ENCODE results near the gene NADK.
A peak's percentile ranks its signal among the peaks of the same experiment; 100 is the strongest.

NADK gene, protein sequence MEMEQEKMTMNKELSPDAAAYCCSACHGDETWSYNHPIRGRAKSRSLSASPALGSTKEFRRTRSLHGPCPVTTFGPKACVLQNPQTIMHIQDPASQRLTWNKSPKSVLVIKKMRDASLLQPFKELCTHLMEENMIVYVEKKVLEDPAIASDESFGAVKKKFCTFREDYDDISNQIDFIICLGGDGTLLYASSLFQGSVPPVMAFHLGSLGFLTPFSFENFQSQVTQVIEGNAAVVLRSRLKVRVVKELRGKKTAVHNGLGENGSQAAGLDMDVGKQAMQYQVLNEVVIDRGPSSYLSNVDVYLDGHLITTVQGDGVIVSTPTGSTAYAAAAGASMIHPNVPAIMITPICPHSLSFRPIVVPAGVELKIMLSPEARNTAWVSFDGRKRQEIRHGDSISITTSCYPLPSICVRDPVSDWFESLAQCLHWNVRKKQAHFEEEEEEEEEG

DNA sequence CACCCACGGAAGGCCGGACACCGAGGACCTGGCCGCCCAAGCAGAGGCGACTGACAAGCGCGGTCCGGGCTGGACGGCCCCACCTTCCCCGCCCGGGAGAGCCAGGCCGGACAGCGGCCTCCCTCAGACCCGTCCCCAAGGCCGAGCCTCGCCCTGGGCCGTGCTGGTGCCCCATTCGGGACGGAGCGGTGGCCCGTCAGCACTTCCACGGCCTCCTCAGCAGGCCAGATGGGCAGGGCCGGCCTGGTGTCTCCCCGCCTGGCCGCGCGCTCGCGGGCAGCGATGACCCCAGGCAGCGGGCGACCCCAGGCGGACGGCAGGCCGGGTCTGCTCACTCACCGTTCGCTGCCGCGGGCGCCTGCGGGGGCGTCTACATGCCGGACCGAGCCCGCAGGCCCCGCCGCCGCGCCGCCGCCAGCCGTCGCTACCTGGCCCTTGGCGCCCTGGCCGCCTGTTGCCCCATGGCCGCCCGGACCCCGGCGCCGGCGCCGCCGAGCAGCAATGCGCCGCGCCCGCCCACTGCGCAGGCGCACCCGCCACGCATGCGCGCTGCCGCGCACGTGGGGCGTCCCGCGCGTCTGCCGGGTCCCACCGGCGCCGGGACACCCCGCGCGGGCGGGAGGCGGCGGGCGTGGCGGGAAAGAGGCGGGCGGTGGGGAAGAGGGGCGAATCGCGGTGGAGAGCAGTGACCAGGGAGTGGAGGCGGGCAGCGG, at the start of gene NADK:
Gene NADK, minus strand, starts transcription at position 521 of the 713 bp plus-strand sequence. CDS start 13,064 bp downstream, outside the sequence.
- peak; percentile 53 for DNase-seq

DNA sequence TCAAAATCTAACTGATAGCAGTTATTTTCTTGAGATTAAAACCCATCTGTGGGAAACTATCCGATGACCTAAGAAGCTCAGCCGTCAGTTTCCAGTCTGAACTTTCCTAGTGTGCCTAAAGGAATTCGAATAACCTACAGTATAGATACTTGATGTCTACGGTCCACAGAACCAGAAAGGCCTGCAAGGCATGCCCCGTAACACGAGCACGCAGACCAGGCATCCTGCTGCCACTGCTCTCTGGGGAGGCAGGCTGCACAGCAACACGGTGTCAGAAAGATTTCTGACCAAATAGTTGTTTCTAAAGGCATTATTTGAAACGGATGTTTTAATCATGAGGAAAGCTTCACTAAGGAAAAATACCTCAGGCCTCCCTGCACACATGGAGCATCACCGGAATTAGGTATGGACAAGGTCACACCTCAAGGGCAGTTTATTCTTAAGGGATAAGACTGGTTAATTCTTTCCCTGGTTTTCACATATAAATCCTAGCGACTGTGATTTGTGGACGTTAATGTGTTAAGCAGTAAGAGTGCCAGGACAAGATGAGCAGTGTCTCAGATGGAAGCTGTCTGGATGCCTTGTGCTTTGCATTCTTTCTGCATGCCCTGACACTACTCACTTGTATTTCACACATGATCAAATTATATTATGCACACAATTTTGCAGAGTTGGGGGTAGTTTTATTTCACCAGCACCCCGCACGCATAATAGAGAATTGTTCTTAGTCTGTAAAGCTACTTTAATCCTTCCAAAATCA, 49.0 kb upstream of the NADK start:
- DNase-seq, result no peak

DNA sequence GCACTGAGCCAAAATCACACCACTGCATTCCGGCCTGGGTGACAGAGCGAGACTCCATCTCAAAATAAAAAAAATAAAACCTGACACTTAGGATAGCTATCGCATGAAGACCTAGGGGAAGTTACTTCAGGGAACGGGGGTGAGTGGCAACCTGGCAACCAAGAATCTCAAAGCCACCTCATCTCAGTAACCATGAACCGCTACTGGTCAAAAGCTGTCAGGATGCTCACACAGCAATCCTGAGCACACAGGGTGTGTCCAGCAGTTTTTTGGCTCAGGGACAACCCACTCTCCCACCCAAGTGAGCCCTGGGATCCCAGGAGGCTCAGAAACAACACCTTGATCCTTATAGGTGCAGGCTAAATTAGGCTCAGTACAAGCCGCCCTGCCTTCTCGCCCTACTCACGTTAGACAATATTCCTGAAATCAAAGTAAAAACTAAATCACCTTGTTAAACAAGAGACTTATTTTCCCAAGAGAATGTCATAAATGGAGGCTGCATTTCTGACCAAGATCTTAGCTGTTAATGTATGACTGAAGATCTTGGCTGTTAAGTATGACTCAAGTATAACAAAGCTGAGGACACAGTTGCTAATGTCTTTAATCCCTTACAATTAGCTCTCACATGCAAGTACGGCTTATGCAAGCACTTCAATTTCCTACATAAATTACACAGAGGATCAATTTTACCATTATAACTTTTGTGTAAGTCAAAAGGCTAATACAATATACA, 48.3 kb upstream of the NADK start:
- DNase-seq, result no peak

DNA sequence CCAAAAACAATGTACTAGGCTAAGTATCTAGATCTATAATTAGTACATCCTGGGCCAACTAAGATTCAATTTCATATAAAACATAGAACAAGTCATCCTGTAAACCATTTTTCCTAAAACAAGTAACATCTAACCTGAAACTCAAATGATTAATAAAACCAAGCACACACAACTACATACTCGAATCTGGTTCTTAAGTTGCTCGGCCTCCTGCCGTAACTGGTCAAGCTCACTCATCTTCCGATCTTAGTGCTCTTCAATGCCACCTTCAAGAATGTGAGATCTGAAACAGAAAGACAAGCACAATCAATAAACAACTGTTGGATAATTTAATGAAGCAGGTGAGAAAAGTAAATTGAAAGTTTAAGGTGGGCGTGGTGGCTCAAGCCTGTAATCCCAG, 46.9 kb upstream of the NADK start:
- no peak for DNase-seq

DNA sequence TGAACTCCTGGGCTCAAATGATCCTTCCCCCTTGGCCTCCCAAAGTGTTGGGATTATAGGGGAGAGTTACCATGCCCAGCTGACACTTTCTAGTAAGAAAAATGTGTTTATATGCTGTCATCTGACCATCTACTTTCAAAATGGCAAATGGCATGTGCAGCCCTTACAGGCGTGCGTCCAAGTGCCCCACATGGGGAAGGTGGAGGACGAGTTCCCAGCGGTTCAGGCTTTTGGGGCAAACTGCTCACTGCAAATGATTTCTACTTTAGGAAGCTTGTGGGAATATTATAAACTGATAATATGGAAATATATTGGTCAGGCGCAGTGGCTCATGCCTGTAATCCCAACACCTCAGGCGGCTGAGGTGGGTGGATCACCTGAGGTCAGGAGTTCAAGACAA, 41.5 kb upstream of the NADK start:
- no peak for DNase-seq

DNA sequence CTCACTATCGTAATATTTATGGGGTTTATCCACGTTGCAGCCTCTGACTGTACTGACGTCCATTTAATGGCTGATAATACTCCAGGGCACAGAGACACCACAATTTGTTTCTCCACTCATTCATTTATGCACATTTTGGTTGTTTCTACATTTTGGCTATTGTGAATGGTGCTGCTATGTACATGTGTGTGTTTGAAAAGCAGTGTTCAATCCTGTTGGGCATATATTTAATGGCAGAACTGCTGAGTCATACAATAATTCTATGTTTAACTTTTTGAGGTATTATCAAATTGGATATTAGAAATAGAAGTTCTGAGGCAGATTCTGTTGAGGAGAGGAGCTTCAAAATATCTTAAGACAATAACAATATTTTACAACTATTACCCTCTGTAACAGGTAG, 39.0 kb upstream of the NADK start:
- DNase-seq, result no peak

DNA sequence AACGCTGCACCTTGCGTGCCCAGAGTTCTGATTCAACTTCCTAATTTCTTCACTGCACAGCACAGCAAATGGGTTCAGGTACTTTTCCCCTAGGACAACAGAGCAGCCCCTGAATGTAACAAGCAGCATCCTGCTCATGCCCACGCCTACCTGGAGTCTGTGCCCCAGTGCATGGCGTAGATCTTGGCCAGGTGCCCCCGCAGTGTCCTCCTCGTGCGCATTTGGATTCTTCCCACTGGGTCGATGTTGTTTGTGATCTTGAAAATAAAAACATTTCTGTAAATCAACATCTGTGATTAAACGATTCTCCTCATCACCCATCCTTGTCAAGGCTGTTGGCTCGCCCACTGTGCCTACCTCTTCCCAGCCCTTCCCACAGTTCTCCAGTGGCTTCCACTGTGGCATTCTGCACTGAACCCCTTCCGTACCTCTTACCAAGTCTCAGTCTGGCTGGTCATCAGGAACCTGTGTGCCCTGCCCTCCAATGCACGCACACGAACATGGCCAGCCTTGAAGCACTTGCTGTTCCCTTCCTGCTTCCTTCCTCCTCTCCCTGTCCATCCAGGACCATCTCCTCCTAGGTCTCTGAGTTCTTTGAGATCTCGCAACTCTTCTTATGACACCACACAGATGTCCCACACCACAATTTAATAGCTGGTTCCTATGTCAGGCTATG, 37.5 kb upstream of the NADK start:
- no peak for DNase-seq

DNA sequence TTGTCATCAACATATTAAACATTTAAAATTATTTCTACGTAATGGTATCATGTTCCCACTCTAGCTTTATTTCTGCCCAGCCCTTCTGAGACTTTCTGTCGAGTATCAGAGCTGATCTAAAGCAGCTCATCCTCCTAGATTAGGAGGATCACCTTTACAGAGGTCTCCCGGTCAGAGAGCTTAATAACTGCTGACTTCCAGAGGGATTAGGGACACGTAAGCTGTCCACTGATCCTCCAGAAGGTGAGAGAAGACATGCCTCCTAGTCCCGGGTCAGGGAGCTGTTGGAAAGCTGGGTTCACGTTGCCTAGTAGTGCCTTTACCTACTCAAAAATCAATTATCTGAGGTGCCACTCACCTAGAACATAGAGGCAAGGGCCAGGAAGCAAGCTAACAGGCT, 31.2 kb upstream of the NADK start:
- DNase-seq, result no peak

DNA sequence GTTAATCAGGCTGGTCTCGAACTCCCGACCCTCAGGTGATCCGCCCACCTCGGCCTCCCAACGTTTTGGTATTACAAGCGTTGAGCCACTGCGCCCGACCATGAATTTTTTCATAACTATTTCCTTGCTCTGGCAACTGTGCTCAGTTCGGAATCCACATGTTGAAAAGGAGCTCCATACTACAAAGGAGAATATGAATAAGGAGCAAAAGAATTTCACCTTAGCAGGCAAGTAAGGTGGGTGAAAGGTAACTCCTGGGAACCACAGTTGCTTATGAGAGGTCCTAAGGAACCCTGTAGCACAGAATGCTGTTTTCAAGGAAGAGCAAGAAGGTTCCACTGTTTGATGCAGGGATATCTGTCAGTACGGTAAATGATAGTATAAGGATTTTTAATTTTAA, 29.9 kb upstream of the NADK start:
- DNase-seq, result no peak

DNA sequence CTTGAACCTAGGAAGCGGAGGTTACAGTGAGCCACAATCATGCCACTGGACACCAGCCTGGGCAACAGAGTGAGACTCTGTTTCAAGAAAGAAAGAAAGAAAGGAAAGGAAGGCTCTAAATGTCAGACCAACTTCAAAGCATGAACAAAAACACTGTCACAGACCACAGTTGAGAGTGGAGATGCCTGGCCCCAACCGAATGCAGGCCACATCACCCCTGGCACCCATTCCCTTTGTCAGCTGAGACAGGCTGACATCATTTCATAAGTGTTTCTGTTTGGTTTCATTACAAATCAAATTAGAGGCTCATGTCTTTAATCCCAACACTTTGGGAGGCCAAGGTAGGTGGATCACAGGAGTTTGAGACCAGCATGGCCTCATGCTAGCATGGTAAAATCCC, 28.6 kb upstream of the NADK start:
- DNase-seq, result no peak

DNA sequence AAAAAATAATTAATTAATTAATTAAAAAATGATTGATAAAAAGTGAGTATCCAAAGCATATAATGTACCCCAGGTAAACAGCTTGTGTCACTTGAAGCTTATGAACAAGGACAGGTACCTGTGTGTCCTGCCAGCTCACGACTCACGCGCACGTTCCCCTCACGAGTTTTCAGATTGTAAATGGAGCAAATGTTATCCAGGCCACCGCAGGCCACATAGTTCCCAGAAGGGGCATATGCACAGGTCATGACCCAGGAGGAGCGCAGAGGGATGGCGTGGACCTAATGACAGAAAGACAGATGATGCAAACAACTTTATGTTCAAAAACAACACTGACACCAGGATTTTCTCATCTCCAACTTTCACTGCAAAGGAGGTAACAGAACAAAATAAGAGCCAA, 26.0 kb upstream of the NADK start:
- no peak for DNase-seq

DNA sequence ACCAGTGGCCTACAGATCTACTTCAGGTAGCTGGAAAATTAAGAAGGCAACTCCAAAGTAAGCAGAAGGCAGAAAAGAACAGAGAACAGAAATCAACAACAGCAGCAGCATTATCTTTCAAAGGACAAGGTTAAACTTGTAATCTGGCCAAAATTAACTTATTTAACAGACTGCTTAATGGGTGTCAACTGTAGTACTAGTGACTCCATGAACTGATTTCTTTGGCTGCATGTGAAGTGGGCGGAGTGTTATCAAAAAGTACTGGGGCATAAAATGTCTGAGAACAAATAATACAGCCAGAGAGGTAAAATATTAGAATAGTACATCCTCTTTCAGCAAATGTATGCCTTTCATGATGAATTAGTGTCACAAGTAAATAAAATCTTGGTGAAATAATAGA, 24.6 kb upstream of the NADK start:
- no peak for DNase-seq

DNA sequence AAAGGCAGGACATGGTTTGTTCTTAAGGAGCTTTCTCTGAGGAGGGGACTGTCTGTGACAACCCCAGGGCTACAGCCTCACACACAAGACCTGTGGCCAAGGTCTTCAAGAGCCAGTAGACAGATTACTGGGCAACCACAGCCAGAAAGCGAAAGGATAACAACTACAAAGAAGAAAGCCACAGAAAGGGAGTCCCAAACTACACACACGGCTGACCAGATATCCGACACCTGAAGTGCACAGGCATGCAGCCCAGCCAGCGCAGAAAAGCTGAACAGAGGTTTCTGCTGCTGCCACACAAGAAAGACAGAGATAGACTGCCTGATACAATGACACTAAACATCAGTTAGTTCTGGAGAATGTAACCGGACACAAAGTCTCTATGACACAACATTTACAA, 21.4 kb upstream of the NADK start:
- no peak for DNase-seq

DNA sequence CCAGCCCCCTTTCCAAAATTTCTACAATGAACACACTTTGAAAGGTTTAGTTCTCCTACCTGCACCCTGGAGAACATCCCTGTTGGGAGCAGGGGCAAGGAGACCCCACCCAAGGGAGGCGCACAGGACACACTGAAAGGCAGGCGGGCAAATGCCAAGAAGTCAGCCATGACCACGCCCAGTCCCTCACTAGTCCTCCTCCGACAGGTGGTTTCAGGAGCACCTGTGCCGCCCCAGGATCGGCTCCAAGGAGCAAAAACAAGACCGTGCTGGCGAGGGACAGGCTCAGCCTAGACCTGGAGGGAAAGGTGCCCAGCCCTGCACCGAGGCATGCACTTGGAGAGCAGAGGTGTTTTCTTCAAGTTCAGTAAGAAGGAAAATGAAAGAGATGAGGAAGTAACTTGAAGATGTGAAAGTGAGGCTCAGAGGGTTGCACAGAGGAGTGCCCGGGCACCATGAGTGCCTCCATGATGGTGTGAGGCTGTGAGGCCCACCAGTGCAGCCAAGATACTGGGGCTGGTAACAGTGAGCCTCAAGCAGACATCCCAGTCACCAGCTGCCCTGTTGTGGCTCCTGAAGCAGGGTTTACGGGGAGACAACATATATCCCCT, 19.6 kb upstream of the NADK start:
- no peak for DNase-seq

DNA sequence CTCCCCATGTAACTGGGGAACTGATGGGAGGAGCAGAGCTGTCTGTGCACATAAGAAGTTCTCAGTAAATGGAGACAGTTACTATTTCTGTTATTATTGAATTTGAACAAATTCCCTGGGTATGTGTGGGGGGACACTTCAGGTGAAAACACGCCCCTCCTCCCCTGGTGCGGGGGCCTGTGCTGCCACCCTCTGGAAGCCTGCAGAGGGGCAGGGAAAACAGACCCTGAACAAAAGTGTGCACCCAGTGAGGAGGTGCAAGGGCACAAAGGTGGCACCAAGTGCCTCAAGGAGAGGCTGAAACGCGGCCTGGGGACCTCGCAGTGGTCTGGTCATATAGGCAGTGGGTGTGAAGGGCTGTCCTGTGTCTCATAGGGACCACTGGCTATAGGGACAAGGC, 18.2 kb upstream of the NADK start:
- no peak for DNase-seq

DNA sequence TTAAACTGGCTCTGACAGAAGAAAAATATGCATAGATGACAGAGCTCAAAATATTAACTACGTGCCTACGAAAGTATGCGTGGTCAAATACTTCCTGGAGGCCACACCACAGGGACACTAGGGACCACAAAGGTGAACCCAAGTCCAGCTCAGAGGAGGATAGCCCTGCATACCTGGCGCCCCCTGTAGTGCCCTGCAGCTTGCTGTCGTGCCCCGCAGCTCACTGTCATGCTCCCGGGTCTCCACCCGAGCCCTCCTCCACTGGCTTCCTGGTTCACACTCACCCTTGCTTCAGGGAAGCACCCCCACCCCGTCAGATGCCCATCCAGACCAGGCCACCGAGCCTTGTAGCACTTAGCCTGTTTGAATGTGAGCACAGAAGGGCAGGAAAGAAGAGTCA, 16.7 kb upstream of the NADK start:
- DNase-seq, result no peak

DNA sequence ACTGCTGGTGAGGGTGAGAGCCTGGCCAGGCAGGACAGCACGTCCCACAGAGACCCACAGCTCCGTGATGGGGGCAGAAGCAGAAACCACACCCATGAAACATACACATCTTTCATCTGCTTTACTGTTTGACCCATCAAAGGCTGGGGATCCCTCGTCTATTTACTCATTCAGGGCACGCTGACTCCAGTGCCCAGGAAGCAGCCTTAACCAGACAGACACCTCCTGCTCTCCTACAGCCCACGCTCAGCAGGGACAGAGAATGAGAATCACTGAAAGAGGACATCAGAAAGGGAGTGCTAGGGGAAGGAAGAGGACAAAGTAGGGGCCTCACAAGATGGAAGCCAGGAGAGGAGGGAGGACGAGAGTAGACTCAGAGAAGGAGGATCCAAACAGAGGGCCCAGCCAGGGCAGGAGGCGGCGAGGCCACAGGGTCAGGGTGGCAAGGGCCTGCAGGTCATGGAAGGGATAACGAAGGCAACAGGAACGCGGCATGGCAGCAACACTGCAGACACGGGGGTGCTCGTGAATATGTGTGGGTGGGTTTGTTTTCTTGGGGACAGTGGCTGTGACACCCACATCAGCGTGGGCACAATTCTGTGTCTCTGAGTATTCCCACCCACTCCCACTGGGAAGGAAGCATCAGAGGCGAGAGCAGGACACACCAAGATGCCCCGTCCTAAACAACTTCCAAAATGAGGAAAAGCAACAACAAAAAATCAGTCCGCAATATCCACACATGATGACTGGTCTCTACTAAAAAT, 15.4 kb upstream of the NADK start:
- no peak for DNase-seq

DNA sequence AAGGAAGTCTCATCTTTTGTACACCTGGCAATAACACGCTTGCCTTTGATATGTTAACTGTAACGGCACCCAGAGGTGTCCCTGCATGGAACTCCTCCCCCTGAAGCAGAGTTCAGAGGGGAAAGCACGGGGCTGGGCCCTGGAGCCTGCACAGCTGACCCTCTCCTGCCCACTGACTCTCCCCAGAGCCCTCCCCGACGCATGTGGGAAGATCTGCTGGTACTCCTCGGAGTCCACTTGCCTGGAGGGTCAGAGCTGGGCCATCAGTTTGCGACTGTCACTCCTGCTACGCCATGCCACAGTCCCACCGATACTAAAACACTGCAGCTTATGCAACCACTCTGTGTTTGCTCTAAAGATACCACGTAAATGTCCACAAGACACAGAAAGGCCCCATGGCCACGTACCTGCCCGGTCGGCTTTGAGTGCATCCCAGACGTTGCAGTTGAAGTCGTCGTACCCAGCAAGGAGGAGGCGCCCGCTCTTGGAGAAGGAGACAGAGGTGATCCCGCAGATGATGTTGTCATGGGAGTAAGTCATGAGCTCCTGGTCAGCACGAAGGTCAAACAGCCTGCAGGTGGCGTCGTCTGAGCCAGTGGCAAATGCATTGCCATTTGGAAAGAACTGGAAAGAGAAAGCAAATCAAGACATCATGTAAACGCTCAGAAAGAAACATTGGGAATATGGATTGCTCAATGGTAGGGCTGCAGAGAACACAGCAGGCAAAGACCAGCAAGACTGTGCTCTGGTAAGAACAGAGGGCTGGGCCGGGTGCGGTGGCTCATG, 10.6 kb upstream of the NADK start:
- no peak for DNase-seq

DNA sequence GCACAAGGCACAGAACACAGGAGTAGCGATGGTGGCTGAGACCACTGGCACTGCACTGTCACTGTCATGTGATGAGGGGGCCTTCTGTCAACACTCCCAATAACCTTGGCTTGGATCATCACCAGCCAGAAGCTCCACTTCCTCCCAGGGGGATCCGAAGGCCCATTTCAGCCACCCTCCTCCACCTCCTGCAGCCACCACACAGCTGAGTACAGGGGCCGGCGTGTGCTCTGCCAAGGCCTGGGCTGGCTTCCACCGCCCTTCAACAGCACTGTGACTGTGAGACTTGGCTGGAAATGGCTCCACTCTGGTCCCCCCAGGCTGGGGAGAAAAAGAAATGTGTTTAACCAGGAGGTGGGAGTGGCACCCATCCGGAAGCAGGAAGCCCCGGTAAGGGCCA, 9.9 kb upstream of the NADK start:
- DNase-seq, result no peak

Data from HCEC 1CT (cell line).